ENCODE measurements around the gene TFEB. TPM values are rescaled to one million over a fixed set of nuclear protein-coding genes. Genes with fewer than 3 reads are reported as not detected.

The TFEB gene
- total and polyA plus RNA-seq, 2 of the 8 experiments (the other 6 are each of a cell fraction or from before 2014, with no cell fraction given) = 2.3 to 6.7 TPM

DNA sequence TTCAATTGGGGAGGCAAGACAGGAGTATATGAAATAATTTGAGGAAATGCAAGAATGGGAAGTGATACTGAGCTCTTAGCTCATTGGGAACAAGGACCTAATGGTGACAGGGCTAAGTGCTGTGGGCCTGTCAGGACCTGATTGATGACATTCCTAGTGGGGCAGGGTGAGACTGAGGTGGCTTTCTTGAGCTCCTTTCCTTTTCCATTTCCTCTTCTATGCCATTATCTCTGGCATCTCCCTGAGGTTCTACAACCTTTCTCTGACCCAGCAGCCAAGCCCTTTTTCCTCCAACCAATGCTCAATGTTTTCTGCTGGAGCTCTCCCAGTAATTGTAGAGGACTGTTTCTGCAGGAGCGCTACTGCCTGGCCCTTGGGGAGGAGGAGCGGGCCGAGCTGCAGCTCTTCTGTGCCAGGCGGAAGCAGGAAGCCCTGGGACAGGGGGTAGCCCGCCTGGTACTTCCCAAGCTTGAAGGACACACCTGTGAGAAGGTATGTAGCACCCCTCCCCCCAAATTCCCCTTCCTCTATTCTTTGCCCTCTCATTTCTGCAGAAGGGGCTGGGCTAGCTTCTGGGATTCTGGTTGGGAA lies 49.3 kb upstream of the TFEB start:
- POLR2A ChIA-PET (ENCODE audit: partially characterized antibody) = interaction anchor here (1.0 to 1.9 kb wide), 4 partner anchors 10 to 266 kb away, joined by 3 to 6 read pairs (median 4); partner anchors contain the start of genes BYSL, MED20 and TAF8
- Histone ChIP-seq H2BK20ac (ENCODE audit: low read length) (no peak overlapping the region), H3K14ac (ENCODE audit: insufficient read length) (no peak overlapping the region), H3K27ac (ENCODE audit: low read depth, low read length) (no peak overlapping the region), H3K36me3 (ENCODE audit: control insufficient read depth in 2 of 4, insufficient read depth in 4 of 4, low read length in 3 of 4) (peaks cover 3 to 9% (median 8%) of the 10 kb centered on the region in 4 experiments; a peak in 7 of 8 replicates), H2AFZ (ENCODE audit: low read length) (no peak overlapping the region), H3K23ac (ENCODE audit: insufficient read length) (no peak overlapping the region), H3K18ac (ENCODE audit: extremely low read depth, low read length) (no peak overlapping the region), H3K4me1 (replicated peaks in 1 of 4; ENCODE audit: control insufficient read depth in 3 of 4, insufficient read depth in 4 of 4, low read length in 3 of 4) (peaks cover 2 to 7% (median 3%) of the 10 kb centered on the region in 4 experiments; a peak in 6 of 7 replicates), H4K91ac (replicated peaks; ENCODE audit: insufficient read length, low read length) (no peak overlapping the region), H4K20me1 (replicated peaks in 1 of 2; ENCODE audit: control insufficient read depth in 1 of 2, insufficient read depth in 2 of 2, low read length in 2 of 2) (peaks cover 0 to 9% of the 10 kb centered on the region in 2 experiments), H3K4ac (replicated peaks; ENCODE audit: insufficient read length, low read depth, low read length) (no peak overlapping the region), H3K9ac (replicated peaks in 1 of 4; ENCODE audit: extremely low read depth in 1 of 4, low read depth in 3 of 4, low read length in 3 of 4) (no peak overlapping the region), H3K79me1 (ENCODE audit: low read depth, low read length) (peaks cover 2% of the 10 kb centered on the region; the same call in 1 of the 2 replicates), H2BK12ac (ENCODE audit: low read depth, low read length) (no peak overlapping the region), H3K23me2 (ENCODE audit: low read depth, low read length) (peaks cover 16% of the 10 kb centered on the region), H3K4me2 (ENCODE audit: insufficient read depth in 1 of 2, low read depth in 2 of 2, low read length in 2 of 2) (peak overlapping the region in 1 of 2 experiments; percentile 26; a peak in 2 of 4 replicates), H3K79me2 (ENCODE audit: control insufficient read depth in 1 of 2, insufficient read depth in 2 of 2, low read length in 2 of 2) (peaks cover 0 to 12% of the 10 kb centered on the region in 2 experiments; a peak in 3 of 4 replicates), H4K5ac (ENCODE audit: insufficient read length, low read depth, low read length) (no peak overlapping the region), H2BK15ac (ENCODE audit: low read length) (no peak overlapping the region), H3K9me3 (ENCODE audit: insufficient read depth in 2 of 2, low read depth in 1 of 2, low read length in 1 of 2) (no peaks in the 10 kb centered on the region), H2BK120ac (replicated peaks; ENCODE audit: low read depth, low read length) (no peak overlapping the region), H2AK5ac (ENCODE audit: low read depth, low read length) (no peak overlapping the region), H3K56ac (replicated peaks; ENCODE audit: insufficient read length, low read depth, low read length) (no peak overlapping the region), H3K27me3 (replicated peaks in 1 of 4; ENCODE audit: control insufficient read depth in 3 of 4, extremely low read depth in 1 of 4, insufficient read depth in 3 of 4, low read length in 3 of 4) (peaks cover 2 to 39% (median 25%) of the 10 kb centered on the region in 4 experiments), H4K8ac (ENCODE audit: extremely low read depth, insufficient read depth, low read length) (no peak overlapping the region), H3K4me3 (ENCODE audit: extremely low read depth in 1 of 4, insufficient read depth in 2 of 4, low read depth in 3 of 4, low read length in 4 of 4) (no peak overlapping the region), H2BK5ac (ENCODE audit: low read depth, low read length) (no peak overlapping the region)
- 68% methylated on average over 5 of the region's 5 CpGs; no CpG with 5 or more reads in 1 of the 2 experiments for WGBS, 2 experiments (ENCODE audit: extremely low coverage in 1 of 2, insufficient coverage in 1 of 2, insufficient read length in 1 of 2, insufficient replicate concordance in 2 of 2, low coverage in 1 of 2, low lambda C conversion rate in 2 of 2, missing lambda C conversion rate in 1 of 2)
- FAIRE-seq (no peak), DNase-seq (ENCODE audit: low read depth in 1 of 2, low spot score in 2 of 2) (no peak)
- CTCF ChIA-PET (ENCODE audit: partially characterized antibody) = interaction anchor here (0.7 to 5.1 kb wide), 26 partner anchors 9 to 416 kb away, joined by 3 to 108 read pairs (median 4); partner anchors contain the start of genes BYSL, MED20 and TAF8
- TF ChIP-seq HDAC2 (IDR thresholded peaks at IDR 0.05; ENCODE audit: borderline replicate concordance in 1 of 2, low read depth in 2 of 2, low read length in 2 of 2) (no peak), ASH2L (IDR thresholded peaks at IDR 0.05; ENCODE audit: low read length) (no peak), MAFK (IDR thresholded peaks at IDR 0.05; ENCODE audit: low read depth, low read length) (no peak)
- TF ChIP-seq, protein P1, sequence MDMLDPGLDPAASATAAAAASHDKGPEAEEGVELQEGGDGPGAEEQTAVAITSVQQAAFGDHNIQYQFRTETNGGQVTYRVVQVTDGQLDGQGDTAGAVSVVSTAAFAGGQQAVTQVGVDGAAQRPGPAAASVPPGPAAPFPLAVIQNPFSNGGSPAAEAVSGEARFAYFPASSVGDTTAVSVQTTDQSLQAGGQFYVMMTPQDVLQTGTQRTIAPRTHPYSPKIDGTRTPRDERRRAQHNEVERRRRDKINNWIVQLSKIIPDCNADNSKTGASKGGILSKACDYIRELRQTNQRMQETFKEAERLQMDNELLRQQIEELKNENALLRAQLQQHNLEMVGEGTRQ (IDR thresholded peaks at IDR 0.05; ENCODE audit: low read length) = no peak
